HG03064 (cell line): ENCODE measurements around the gene CUL1.
"Not testable (repeated sequence)": the region's sequence is repeated elsewhere in the genome, so short reads cannot be mapped to it uniquely, and the experiment has no call there.

Source experiments
- ATAC-seq: cut with Tn5 transposase; IDR thresholded peaks from one replicate; pipeline ENCODE4 v1.9.1; 2021; ENCODE audit warnings: low read depth; ENCODE audit not compliant: unreplicated experiment

CUL1 gene

DNA sequence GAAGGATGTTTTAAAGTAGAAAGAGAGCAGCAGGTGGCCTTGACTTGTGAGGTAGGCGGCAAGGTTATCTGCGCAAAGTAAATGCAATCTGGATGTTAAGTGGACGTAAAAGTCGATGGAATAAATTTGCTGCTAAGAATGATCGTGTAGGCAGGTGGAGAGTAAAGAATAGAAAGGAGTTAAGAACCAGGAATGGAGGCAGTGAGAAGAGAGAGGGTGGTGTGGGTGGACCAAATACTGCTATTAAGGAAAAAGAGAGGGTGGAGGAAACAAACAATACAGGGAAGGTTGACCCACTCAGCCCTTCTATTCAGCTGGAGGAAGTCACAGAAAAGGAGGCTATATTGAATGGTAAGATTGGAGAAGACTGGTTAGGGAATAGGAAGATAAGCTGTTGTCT, 1.9 kb upstream of the CUL1 start:
- no peak for ATAC-seq

DNA sequence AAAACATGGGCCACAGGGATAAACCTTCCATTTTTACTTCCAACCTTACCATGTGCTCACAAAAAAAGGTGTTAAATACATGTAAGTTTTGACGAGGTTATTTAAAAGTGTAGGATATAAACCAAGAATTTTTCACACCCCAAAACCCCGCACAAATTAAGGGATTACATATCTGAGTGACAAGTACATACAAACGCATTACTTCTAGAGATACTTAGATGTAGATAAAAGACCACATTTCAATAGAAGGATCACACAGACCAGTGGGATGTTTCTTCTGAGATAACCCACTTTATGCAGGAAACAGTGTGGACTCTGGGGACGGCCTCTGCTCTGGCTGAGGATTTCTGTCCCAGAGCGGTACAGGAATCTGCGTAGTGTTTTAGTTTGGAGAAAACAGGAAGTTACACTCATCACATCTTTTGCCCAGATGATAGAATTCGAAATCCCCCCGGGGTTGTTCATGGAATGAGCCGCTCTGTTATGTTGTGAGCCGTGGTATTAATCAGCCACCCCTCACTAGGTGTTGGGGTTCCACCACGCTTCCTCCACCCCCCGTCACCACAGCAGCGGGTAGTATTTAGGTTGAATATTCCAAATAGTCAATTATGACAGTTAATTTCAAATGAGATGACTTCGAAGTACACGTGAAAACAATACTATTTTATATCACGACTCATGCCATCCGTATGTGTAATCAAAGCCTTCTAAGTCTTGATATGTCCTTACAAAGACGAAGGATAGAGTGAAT, 1.3 kb upstream of the CUL1 start:
- no peak for ATAC-seq

DNA sequence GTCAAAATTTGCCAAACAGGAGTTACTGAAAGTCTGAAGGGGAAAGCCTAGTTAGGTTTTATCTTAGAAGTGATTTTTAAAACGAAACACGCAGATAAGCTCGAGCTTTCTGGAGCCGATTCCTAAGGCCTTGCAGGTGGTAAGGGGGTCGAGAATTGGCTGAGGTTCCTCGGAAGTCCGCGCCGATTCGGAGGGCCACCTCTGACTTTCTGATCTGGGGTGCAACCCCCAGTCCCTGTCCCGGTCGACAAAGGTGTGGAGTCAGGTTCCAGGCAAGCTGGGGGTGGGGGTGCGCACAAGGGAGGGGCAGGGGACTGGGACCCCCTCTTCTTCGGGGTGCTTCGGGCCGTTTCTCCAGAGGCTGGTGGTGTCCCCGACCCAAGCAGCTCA, 701 bp upstream of the CUL1 start:
- ATAC-seq = no peak

DNA sequence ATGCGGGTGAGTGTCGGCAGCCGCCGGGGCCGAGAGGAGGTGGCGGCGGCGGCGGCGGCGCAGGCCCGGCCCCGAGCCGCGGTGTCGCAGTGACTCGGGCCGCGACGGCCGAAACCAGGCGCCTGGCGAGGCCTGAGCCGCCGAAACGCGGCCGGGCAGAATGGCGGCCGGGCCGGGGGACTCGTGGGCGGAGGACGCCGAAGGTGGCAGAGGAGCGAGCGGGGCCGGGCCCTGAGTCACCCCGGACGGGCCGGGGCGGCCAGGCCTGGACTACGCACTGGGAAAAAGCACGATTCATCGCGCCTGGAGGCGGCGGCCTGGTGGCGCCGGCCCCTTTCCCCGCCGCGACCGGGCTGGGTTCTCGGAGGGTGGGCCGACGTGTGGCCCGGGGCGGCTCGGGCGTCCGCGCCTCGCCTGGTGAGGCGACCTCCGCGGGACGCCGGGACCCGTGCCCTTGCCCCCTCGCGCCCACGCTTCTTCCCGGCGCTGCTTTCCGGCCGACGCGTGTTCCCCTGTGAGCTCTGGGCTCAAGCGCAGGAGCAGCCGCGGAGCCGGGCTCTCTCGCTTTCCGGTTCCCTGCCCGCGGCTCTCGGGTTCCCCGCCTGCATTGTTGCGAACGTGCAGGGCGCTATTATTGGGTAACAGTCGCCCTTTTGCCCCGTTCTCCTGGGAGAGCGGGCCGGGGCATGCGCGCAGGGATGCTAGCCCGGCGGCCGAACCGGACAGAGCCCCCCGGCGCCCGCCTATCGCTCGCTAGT, 500 bp downstream of the CUL1 start:
- peak; percentile 38 for ATAC-seq

DNA sequence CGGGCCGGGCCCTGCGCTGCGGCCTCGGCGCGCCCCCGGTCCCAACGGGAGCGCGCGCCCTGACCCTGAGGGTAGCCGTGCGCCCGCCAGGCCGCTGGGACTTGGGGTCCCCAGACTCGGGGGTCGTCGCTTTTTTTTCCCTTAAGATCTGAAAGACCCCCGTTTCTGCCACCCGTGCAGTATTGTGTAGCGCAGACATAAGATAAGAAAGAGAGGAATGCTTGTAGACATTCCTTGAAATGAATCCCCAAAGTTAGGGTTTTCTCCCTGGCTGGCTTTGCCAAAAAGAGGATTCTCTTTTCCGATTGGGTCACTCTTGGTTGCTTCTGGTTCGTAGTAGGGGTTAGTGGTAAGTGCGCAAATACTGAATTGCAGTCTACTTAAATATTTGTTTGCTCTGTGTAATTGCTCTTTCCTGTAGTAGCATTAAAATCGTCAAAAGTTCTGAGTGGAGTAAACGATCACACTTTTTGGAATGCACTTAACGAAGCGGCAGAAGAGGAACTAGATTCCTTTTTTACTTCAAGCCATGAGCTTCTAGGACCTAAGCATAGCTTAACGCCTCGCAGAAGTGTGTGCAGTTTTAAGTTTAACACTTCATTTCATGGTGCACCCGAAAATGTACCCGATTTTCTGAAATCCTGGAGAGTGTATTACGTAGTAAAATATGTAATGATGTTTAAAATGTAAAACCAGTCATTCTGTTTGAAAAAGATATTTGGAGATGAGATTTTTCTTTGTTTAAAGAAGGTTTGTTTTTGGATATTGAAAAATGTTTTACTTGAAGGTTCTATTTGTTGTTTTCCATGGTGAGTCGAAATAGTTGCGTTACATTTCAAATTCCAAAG, 1.3 kb downstream of the CUL1 start:
- ATAC-seq = no peak

DNA sequence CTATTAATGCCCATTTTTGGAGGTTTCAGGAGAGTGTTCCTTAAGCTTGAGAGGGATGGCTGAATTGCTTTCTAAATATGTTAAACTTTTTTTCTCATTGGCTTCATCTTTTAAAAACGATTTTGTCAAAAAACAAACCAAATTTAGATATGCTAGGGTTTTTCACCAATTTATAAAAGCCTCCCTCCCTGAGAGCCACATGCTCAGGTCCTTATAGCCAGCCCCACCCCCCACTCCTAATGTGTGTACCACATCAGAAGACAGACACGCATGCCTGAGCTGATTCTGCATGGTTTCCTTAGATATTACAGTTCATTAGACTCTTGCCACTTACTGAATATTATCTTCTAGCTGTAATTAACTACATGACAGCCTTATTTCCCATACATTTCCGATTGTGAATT, 2.0 kb downstream of the CUL1 start:
- no peak for ATAC-seq

DNA sequence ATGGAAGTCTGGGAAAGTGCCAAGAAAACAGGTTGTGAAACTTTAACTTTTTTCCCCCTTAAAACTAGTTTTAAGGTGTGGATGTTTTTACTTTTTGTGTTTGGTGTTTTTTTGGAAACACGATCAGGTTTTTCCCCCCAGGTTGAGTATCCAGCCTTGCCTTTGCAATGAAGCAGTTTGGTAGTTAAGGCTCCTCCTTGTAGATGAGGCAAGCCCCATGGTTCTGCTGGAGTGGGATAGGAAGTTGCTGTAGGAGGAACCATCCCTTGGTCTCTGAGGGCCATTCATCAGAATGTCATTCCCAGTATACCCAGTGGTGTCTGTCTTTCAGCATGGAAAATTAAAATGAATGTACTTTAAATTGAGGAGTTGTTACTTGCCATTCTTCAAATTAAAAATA, 2.7 kb downstream of the CUL1 start:
- no peak for ATAC-seq

DNA sequence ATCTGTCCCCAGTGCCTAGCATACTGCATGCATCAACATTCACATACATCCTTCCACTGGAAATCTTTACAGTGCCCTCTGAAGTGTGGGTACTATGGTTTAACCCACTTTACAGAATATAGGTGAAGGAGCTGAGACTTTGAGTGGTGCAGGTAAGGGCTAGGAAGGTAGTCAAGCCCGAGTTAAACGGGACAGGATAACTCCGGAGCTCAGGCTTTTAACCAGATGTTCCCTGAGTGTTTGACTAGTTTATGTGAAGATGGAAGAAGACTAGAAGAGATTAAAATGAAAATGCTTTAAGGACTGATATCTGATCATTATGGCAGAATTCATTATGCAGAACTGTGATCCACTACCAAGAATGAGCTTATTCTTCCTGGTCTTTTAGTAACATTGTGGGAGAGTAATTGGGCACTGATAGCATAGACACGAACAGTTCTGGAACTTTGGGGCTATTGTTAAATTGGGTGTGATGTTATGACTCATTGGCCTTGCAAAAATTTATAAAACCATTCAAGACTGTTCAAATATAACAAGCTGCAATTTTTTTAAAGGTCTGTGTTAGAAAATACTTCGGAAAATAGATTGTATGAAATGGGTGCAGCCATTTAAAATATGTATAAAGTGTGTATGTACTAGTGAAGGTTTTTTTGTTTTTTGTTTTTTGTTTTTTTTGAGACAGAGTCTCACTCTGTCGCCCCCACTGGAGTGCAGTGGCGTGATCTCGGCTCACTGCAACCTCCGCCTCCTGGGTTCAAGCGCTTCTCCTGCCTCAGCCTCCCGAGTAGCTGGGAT, 4.4 kb downstream of the CUL1 start:
- no peak for ATAC-seq

DNA sequence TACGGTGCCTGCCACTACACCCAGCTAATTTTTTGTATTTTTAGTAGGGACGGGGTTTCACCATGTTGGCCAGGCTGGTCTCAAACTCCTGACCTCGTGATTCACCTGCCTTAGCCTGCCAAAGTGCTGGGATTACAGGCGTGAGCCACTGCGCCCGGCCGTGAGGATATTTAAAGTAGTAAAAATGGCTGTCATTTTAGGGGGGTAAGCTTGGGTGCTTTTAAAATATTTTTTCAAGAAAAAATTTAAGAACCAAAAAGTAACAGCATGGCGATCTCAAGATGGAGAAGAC, 4.9 kb downstream of the CUL1 start:
- ATAC-seq = not testable (repeated sequence)

DNA sequence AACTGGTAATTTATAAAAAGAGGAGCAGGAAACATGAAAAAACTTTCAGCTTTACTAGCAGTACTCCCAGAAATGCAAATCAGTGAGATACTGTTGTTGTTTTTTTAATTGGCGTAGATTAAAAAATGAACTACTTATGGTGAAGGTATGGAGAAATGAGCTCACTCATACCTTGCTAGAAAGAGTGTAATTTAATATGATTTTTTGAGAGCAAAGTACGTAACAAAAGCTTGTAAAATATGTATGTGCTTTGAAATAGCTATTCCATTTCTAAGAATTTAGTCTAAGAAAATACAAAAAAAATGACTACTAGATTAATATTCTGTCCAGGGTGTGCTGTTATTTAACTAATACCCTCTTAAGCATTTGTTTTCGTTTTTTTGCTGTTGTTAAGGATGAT, 5.5 kb downstream of the CUL1 start:
- no peak for ATAC-seq

DNA sequence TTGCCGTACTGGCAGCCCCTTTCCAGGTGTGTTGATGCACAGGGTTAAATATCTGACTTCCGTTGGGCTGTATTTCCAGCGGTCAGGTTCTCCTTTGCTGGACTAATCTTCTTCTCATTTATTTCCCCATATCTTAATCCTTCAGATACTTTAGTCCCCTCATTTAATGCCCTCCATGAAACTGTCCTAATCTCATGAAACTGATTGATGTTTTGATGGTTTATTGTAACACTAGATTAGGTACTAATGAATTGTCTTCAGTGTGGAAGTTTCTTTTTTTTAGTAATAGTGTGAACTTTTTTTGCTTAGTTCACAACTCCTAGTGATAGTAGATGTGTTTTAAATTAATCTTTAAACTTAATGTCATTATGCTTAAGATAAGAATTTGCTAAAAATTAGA, 6.3 kb downstream of the CUL1 start:
- no peak for ATAC-seq

DNA sequence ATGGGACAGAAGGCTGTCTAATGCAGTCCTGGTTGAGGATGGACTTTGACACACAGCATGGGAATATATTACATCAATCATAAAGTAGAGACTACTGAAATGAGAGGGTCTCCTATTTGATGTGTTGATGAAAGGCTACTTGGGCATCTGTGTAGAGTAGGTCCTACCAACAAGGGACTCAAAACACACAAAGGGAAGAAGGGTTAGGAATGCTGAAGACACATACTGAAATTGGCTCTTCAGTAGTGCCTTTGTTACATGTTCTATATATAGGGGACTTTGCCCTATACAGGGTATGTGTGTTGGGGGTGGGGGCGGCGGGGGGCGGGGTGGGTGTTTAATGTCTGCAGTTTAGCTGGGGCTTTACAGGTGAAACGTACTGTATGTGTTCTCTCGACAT, 7.7 kb downstream of the CUL1 start:
- ATAC-seq = no peak

DNA sequence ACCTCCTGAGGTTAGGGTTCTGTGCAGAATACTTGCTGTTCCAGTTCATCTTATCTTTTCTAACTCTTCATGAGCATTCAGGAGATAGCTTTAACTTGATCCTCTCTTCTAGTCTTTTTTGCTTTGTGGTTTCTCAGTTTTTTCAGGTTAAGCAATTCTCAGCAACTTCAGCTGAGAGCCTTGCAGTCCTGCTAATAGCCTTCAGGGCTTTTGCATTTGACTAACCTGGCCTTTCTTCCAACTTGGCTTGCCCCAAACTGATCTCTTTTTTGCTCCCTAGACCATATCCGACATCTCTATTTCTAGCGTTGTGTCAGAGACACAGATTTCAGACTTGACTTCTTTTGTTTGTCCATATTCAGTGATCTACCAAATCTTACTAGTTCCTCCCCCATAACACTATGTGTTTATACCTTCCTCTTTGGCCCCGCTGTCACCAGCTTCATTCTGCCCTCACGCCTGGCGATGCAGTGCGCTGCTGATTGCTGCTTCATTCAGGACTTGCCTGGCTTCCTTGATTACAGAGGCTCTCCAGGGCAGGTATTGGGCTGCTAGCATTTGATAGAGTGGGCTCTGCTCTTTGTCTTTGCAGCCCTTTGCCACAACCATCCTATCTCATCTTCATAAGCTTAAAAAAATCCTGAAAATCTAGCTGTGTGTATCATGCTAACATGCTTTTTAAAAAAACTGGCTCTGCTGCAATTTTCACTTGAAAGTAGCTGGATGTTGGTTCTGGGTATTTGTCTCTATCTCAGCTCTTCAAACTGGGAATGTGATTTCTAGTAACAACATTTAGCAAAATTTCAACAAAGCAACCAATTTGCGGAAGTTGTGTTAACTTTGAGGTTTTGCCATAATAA, 9.6 kb downstream of the CUL1 start:
- no peak for ATAC-seq

DNA sequence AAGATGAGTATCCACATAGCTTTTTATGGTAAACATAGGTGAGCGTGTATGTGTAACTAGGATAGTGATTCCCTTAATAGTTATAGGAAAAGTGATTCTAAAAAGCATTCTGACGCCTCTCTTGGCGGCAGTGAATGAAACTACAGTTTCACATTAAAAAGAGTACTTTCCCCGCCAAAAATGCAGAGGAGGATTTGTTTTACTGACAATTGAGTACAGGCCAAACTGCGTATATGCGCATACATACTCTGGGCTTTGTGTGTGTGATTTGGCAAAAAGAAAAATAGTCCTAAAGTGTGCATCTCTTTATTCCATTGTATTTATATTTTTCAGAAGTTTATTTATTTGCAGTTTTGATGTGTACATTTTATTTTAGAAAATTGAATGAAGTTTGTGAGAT, 10.3 kb downstream of the CUL1 start:
- ATAC-seq = no peak

DNA sequence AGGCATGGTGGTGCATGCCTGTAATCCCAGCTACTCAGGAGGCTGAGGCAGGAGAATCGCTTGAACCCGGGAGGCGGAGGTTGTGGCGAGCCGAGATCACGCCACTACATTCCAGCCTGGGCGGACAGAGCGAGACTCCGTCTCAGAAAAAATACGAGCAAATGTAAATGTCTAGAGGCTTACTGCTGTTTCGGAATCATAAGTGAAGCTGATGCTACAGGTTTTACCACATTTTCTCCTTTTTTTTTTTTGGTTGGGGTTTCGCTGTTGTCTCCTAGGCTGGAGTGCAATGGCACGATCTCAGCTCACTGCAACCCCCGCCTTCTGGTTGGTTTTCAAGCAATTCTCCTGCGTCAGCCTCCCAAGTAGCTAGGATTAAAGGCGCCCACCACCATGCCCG, 11.7 kb downstream of the CUL1 start:
- ATAC-seq = not testable (repeated sequence)

DNA sequence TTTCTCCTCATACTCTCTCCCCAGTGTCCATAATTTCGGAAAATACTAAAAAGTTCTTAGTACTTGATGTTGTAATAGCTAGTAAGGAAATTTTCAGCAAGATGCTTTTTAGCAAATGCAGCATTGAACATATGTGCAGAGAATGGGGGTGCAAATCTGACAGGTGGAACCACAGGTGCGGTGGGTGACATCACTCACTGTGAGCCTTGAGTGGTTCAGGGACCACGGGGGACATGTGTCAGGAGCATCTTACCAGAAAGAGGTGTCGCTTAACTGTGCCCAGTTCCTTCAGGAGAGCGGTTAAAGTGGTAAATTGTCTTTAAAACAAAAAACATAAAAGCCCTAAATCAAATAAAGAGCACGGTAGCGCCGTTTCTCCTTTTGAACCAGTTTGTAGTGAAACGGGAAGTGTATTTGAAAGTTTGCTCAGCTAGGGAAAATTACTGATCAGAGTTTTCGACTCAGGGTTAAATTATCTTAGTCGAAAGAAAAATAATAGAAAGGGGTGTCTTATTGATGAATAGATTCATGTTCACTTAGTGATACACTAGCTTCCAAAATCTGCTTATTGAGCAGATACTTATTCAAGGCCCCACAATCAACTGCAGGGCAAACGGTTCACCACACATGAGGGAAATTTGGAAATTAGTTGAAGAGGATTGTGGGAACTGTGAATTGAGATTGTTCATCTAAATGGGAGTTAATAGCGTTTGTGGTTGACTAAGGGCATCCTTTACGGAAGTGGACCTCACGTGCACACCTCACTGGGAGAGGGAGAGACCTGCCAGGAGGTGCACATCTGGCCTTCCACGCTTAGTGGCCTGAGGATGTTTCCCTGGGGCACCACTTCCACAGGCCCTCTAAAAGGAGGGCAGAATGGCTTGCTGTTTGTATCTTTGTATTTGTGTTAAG, 12.7 kb downstream of the CUL1 start:
- ATAC-seq = no peak

DNA sequence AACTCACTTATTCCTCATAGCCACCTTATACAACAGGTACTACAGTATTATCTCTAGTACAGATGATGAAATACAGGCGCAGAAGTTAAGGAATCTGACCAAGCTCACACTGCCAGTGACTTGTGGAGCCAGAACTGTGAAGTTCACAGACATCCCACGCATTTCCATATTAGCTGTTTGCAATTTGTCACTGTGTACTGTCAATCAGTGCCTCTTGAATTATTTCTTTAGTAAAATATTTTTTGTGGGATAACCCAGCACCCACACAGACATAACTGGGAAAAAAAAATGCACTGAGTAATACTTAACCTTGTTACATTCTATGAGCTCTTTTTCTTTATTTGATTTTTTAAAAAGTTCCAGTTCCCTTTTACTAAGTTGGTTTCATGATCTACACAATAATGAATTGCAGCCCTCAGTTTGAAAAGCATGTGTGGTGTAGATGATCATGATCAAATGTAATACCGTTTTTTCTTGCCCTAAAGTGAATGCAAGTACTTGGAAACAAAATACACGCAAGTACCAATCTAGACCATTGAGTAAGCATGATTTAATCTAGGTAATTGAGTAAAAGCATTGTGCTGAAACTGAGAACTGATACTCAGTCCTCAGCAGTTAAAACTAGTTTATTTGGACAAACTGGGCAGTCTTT, 14.1 kb downstream of the CUL1 start:
- peak; percentile 46 for ATAC-seq

DNA sequence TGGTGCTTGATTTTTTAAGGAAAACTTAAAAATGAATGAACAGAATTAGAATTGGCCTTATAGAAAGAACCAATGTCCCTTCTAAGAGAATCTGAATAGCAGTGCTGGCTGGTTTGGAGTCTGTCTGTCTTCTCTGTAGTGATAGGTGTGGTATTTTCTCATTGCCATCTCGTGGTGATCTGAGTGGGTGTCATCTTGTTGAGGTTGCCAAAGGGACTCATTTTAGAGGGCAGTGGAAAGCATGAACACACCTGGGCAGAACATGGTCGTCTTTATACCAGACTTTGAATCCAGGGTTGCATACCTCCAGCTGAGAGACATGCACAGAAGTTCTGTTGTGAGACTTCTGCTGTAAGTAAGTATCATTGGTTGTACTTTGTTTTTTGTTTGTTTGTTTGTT, 15.8 kb downstream of the CUL1 start:
- ATAC-seq = no peak
